CD4-positive, alpha-beta T cell treated with Interleukin-15 for 4 hours (primary cell): Measurements from ENCODE around the gene N4BP2L2.

Experiments
- DNase-seq: peaks from one replicate; pipeline ENCODE4 v3.0.0-alpha.2; 2020; ENCODE audit warnings: low spot score

Gene N4BP2L2

GRCh38 chr13:32530841-32531253 lies 7.7 kb downstream of the N4BP2L2 start:
- DNase-seq, result peak; percentile 37

- DNase-seq, result no peak
Measured at GRCh38 chr13:32528358-32528757, 10.2 kb downstream of the N4BP2L2 start.

DNA sequence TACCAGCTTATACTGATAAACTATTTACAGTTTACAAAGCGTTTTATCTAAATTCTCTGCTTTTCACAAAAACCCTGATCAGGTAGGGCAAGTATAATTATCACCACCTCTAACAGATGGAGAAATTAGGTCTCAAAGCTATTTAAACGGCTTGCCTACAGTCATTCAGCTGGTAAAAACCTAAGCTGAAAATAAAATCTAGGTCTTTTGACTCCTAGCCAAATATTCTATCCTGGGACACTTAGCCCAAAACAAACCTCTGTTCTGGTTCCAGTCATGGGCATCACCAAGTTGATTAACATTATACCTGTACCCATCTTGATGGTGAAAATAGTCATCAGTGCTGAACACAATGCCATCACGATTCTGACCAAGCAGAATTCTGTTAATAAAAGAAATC lies 11.4 kb downstream of the N4BP2L2 start:
- no peak for DNase-seq

DNA sequence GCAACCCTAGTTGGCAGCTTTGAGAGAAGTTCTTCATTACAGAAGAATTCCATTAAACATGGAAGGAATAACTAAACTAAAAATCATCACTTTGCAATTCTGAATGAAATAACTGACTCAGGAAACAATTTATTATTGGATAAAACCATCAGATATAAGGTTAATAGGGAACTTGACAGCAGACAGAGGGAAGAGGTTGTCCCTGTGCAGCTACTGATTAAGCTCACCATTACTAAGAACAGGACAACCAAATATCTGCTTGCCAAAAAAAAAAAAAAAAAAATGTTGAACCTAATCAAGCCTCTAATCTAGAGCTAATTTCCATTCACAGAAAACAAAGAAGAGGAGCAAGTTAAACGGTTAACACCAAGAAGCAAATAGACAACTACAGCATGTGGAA lies 12.8 kb downstream of the N4BP2L2 start:
- no peak for DNase-seq

- DNase-seq, result no peak
Measured at GRCh38 chr13:32515246-32515645, 23.3 kb downstream of the N4BP2L2 start.

DNA sequence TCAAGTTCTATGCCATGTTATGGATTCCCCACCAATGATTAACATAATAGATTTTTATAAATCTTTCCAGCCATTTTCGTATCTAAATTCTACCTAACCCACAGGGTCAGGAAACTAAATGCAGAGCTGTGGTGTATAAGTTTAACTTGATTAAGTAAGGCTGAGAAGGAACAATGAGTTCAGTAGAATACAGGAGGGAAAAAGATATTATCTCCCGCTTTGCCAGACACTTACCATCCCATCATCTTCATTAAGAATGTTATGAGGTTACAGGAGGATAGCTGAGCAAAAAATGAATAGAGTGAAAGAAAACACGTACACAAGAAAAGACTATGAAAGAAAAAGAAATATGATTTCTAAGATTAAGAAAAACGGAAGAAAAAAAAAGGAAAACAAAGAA lies 27.1 kb downstream of the N4BP2L2 start:
- DNase-seq, result no peak

DNA sequence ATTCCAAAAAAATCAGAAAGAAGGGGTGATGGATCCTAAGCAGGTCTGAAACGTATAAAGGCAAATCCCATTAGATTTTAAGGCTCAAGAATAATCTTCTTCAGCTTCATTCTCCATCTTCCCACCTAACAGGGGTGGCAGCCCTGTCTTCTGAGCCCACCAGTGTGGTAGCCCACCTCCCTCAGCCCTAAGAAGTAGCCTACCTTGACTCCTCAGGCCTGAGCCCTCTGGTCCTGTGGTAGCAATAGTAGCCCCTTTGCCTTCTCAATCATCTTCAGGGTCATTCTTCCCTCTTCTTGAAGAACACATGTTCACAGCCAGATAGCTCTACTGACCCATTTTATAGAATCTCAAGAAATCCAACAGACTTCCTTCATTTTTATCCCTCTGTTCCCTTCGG lies 33.7 kb downstream of the N4BP2L2 start:
- no peak for DNase-seq

- DNase-seq, result no peak
Measured at GRCh38 chr13:32504263-32504662, 34.3 kb downstream of the N4BP2L2 start.

DNA sequence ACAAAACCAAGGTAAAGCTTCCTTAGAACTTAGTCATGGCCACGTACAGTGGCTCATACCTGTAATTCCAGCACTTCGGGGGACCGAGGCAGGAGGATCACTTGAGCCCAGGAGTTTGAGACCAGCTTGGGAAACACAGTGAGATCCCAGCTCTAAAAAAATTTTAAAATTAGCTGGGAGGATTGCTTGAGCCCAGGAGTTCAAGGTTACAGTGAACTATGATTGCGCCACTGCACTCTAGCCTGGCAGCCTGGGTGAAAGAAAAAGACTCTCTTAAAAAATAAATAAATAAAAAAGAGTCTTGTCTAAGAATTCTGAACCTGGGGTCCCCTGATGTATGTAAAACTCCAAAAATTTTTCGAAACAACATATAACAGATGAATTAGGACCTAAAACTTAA lies 34.9 kb downstream of the N4BP2L2 start:
- DNase-seq, result no peak

DNA sequence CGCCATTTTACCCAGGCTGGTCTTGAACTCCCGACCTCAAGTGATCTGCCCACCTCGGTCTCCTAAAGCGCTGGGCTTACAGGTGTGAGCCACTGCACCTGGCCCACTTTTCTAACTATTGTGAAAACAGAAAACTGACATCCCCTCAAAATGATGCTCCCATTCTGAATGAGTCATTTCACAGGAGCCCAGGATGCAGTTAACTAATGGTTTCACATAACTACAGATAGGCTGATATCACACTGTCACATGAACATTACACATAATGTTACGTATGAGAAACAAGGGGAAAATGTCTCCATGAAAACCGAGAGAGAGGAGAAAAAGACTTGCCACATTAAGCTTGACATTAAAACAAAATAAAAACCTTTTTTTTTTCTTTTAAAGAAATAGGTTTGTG lies 37.5 kb downstream of the N4BP2L2 start:
- DNase-seq, result no peak

DNA sequence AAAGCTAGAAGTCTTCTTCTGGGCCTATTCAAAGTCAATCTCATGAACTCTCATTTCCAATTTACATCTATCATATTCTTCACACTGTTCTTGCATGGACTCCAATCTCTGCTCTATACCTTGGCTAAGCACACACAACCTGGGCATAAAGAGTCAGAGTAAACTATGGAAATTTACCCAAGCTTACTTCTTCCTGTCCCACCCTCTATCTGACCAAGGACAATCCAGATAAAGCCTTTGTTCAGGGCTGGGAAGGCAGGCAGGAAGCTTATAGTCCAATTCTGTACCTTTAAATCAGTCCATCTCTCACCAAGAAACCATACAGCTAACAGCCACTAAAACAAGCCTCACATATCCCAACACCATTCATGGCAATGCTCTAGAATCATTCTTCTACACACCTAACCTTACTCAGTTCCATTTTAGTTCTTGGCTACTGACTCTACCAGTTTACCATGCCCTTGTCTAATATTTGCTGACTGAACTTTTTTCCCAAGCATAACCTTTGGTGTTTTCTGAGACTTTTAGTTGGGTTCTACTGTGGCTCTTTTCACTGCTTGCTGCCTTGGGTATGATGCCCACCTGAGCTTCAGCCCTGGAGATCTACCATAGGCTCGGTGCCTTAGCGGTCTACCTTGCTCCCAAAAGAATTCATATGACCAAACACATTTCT lies 38.9 kb downstream of the N4BP2L2 start:
- DNase-seq, result no peak

DNA sequence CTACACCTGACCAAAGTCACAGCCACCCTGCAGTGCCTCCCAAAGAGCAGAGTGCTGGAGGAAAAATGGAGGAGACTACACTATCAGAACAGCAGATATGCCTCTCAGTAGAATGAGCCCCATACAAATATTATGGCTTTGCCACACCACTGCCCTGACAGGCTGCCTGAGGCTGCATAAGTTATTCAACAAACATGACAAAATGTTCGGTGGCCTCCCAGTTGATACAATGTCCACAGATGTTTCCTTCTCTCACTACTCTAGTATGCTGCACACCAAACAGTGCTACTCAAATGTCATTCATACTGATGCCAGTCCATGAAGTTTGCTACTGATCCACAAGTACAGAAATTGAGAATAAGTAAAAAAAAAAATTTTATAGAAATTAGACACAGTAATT lies 41.0 kb downstream of the N4BP2L2 start:
- no peak for DNase-seq

DNA sequence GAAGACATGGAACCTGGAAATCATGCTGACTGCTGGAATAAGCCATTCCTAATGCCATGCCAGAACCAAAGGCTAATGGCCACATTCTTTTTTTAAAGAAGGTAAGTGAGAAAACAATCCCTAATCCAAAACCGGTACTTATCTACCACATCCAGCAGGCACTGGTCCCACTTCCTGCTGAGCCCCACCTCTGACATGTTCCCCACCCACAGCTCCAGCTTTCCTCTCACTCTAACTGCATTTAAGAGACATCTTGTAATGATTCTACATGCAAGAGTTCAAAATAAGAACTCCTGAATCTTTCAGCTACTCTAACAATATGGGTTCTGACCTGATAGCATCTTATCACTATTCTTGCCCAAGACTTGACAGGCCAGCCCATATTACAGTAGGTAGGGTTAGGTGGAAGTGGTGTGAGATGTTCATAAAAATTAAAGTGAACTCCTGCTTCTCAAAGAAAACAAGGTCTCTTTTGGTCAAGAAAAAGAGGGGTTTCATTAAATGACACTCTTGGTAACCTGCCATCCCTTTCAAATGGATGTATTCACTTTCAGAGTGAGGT lies 41.9 kb downstream of the N4BP2L2 start:
- DNase-seq, result no peak

GRCh38 chr13:32495841-32496240 lies 42.8 kb downstream of the N4BP2L2 start:
- DNase-seq, result no peak

DNA sequence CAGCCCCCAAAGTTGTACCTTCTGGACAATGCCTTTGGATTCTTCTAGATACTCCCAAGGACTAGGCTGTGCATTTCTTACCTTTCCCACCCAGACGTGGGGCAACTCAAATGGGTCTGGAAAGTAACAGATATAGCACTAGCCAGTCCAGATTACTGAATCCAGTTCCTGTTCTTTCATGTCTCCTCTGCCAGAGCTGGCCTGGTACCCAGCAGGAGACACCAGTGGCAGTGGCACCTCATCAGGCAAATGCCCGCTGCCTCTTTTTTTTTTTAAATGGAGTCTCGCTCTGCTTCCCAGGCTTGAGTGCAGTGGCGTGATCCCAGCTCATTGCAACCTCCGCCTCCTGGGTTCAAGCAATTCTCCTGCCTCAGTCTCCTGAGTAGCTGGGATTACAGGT lies 43.2 kb downstream of the N4BP2L2 start:
- DNase-seq, result no peak

DNA sequence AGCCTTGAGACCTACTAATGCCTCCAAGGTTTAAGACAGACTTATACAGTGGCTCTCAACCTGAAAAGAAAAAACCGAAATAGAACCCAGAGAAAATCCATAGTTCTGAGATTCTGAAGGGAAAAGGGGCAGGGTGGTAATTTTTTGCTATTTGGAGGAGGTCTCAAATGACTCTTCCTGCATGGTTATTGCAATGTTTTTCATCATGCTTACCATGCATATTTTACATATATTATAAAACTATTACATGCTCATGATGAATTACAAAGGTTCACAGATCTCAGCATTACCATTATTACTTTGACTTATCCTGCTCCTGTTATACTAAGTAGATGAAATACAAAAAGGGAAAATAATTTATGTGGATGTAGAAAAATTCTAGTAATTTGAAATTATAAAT lies 47.6 kb downstream of the N4BP2L2 start:
- no peak for DNase-seq

DNA sequence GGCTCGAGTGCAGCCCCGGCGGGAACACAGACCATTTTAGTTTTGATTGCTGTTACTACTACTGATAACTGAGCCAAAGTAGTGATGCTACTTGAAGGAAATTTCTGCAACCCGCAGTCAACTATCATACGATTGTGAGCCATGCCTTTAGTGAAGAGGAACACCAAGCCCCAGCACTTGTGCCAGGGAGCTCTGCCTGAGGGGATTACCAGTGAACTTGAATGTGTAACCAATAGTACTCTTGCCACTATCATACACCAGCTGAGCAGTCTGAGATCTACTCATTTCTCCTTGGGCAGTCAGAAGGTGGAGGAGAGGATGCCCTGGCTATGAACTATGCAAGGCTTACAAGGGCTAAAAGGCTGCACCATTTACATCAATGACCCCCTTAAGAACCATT lies 61.7 kb downstream of the N4BP2L2 start:
- no peak for DNase-seq

DNA sequence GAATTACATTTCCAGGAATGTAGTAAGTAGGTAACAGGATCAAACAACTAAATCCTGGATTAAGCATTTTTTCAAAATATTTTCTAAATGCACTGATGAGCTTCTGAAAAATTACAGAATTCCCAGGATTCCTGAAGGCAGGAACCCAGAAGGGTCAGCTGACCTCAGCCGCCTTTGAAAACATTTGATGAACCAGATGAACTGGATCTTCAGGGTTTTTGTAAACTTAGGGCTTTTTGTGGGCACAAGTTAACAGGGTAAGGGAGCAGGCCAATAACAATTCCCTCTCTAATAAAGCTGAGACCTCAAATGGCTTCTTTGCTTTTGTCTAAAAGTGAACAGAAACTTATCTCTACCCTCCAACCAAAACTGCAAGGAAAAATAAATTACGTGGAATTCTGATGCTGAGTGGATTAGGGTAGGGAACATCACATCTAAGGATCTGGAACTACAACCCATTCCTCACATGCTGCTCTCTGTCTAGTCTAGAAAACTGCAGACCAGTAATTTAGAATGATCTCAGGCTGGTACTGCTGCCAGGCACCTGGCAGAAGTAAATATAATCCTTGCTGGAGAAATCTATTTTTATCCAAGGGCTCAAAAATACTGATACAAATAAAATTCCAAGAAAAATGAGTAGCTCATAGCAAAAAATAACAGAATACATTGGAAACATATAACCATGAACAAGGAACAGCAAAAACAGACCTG lies 62.4 kb downstream of the N4BP2L2 start:
- no peak for DNase-seq

- no peak for DNase-seq
Measured at GRCh38 chr13:32474999-32475792, 63.4 kb downstream of the N4BP2L2 start.

DNA sequence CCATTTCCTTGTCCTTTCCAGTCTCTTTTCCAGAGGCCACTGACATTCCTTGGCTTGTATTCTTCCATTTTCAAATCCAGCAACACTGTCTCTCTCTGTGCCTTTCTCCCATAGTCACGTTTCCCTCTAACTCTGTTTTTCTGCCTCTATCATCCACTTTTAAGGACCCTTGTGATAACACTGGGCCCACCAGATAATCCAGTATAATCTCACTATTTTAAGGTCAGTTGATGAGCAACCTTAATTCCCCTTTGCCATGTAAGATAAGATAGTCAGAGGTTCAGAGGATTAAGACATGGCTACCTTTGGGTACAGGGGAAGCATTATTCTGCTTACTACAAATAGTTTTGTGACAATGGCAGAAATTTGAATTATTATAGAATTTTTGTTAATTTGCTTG lies 64.9 kb downstream of the N4BP2L2 start:
- DNase-seq, result no peak

- no peak for DNase-seq
Measured at GRCh38 chr13:32472194-32472621, 66.4 kb downstream of the N4BP2L2 start.

DNA sequence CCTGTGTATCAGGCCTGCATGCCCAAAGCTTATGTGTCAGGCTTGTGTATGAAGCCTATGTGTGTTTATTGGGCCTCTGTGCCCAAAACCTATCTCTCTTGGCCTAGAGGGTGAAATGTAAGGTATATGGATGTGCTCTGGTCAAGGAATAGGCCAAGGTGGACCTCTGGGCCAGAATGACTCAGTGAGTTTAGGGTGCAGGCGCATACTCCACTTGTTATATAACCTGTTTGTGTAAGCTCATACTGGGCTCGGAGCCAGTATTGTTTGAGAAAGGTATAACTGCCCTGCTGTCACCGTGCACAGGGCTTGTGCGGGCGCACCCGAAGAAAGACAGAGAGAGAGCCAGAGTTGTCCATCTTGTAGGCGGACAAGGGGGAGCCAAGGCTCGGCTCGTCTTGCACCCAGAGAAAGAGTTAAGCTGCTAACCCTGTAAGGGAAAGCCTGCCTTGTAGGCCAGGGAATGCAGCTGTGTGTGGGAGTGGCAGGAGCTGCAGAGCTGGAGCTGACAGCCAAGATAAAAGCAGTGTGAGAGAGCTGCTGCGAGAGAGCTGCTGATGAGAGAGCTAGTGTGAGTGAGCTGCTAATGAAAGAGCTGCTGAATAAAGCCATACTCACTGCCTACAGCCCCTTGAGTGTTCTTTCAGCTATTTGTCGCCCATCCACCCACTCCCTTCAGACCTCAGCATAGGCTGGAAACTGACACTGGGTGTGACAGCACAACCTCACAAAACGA lies 67.2 kb downstream of the N4BP2L2 start:
- DNase-seq, result no peak
